KOPT-K1 (cell line): ENCODE data around the gene GXYLT2.
"Not testable (repeated sequence)": the region's sequence is repeated elsewhere in the genome, so short reads cannot be mapped to it uniquely, and the experiment has no call there.

Source experiments
- H3K27ac ChIP-seq: fragments of 200-600 bp; sonication (generic); 2 replicates; pipeline ENCODE4 v1.5.1; 2016; ENCODE audit warnings: antibody characterized with exemption, mild to moderate bottlenecking, low read depth, low read length; ENCODE audit not compliant: poor library complexity, severe bottlenecking
- H3K36me3 ChIP-seq: fragments of 200-600 bp; sonication (generic); 2 replicates; pipeline ENCODE4 v1.5.1; 2017; ENCODE audit warnings: antibody characterized with exemption, mild to moderate bottlenecking, low read length, moderate library complexity; ENCODE audit not compliant: insufficient read depth
- H3K9me3 ChIP-seq: fragments of 200-600 bp; sonication (generic); 2 replicates; pipeline ENCODE4 v1.5.1; 2017; ENCODE audit warnings: antibody characterized with exemption, low read length, mild to moderate bottlenecking; ENCODE audit not compliant: insufficient read depth, poor library complexity, severe bottlenecking

The GXYLT2 gene

DNA sequence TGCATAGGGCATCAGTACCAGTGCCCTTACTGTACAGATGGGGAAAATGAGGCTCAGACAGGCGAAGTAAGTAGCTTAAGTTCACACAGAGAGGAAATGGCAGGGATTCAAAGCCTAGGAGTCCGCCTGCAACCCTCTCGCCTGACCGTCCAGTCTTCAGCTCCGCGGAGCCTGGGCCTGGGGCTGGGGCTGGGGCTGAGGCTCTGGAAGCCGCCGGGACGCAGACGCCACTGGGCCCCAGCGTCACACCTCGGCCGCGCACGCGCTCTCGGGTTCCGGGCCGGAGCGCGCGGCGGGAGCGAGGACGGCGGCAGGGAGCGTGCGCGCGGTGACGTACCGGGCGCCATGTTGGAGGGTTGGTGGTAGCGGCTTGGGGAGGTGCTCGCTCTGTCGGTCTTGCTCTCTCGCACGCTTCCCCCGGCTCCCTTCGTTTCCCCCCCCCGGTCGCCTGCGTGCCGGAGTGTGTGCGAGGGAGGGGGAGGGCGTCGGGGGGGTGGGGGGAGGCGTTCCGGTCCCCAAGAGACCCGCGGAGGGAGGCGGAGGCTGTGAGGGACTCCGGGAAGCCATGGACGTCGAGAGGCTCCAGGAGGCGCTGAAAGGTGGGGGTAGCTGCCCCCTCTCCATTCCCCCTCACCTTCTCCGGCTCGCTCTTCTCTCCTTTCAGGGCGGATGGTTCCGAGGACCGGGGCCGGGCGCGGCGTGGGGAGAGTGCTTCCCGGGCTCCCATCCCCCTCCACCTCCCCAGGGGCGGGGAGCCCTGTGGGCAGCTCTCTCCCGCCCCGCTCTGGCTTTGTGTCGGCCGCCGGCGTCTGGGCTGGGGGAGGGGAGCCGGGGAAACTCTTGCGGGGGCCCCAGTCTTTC, 108.9 kb downstream of the GXYLT2 start, which contains the start of gene PPP4R2:
Gene PPP4R2, plus strand, starts transcription at position 339 of the 861 bp plus-strand sequence. Its CDS starts 227 bp downstream, at position 566.
- Histone ChIP-seq H3K27ac (peak within 1 kb of the TSS; percentile 98), H3K9me3 (no peaks in the 10 kb centered on the region), H3K36me3 (peaks cover 35% of the 10 kb centered on the region)

GRCh38 chr3:72997421-72997961, 109.6 kb downstream of the GXYLT2 start:
- Histone ChIP-seq H3K27ac (peak overlapping the region; percentile 98), H3K36me3 (peaks cover 43% of the 10 kb centered on the region), H3K9me3 (no peaks in the 10 kb centered on the region)

GRCh38 chr3:72998466-72998865, 110.6 kb downstream of the GXYLT2 start:
- Histone ChIP-seq H3K9me3 (no peaks in the 10 kb centered on the region), H3K36me3 (peaks cover 53% of the 10 kb centered on the region), H3K27ac (peak overlapping the region; percentile 98)

DNA sequence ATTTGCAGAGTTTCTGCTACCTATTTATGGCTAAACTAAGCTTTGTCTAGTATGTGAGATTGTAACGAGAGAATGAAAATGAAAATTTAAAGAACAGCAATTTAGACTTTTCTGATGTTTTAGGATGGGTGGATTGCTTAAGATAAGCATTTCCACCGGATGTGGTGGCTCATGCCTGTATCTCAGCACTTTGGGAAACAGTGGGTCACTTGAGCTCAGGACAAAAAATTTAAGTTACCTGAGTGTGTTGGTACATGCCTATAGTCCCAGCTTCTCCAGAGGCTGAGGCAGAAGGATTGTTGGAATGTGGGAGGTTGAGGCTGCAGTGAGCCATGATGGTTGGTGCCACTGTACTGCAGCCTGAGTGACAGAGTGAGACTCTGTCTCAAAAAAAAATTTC, 112.1 kb downstream of the GXYLT2 start:
- H3K36me3 ChIP-seq, result peaks cover 68% of the 10 kb centered on the region
- H3K9me3 ChIP-seq, result no peaks in the 10 kb centered on the region
- peak overlapping the region; percentile 98 for H3K27ac ChIP-seq

- H3K36me3 ChIP-seq, result peaks cover 98% of the 10 kb centered on the region
- H3K9me3 ChIP-seq, H3K27ac ChIP-seq: not testable (repeated sequence)
Observed at GRCh38 chr3:73003050-73003449, 115.2 kb downstream of the GXYLT2 start.

GRCh38 chr3:73004316-73004715, 116.5 kb downstream of the GXYLT2 start:
- Histone ChIP-seq H3K9me3 (no peaks in the 10 kb centered on the region), H3K27ac (no peak overlapping the region), H3K36me3 (peaks cover 99% of the 10 kb centered on the region)

DNA sequence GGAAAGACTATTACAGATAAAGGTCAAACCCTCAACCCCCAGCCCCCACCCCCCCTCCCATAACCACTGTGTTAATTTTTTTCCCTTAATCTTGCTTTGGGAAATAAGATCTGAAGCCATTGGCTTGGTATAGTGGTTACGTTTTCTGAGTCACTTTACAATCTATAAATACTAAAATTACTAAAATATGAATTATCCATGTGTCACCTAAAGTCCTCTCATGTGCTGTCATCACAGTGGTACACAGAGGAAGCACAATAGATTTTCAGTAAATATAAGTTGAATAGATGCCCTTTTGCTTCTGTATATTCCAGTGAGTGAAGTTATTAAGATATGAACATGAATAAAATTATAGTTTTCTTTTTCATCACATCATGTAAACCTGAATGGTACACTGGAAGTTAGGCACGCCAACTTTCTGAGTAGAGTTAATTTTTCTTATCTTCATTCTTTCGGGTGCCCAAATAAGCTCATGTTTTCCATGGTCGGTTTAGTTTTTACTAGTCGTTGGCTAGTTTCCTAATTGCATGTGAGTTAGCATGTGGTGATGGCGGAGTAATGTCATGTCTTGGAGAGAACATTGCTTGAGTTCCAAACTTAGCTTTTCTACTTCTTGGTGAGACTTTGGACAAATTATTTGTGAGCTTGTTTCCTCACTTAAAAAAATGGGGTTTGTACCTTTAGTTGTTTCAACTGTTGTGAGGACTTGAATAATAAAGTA, 120.3 kb downstream of the GXYLT2 start:
- Histone ChIP-seq H3K27ac (no peak overlapping the region), H3K9me3 (no peaks in the 10 kb centered on the region), H3K36me3 (peaks cover 98% of the 10 kb centered on the region)

- H3K27ac ChIP-seq, result no peak overlapping the region
- H3K9me3 ChIP-seq, result no peaks in the 10 kb centered on the region
- H3K36me3 ChIP-seq, result peaks cover 97% of the 10 kb centered on the region
Observed at GRCh38 chr3:73009008-73009407, 121.2 kb downstream of the GXYLT2 start.

GRCh38 chr3:73009750-73010149, 121.9 kb downstream of the GXYLT2 start:
- Histone ChIP-seq H3K9me3 (no peaks in the 10 kb centered on the region), H3K27ac (no peak overlapping the region), H3K36me3 (peaks cover 97% of the 10 kb centered on the region)

DNA sequence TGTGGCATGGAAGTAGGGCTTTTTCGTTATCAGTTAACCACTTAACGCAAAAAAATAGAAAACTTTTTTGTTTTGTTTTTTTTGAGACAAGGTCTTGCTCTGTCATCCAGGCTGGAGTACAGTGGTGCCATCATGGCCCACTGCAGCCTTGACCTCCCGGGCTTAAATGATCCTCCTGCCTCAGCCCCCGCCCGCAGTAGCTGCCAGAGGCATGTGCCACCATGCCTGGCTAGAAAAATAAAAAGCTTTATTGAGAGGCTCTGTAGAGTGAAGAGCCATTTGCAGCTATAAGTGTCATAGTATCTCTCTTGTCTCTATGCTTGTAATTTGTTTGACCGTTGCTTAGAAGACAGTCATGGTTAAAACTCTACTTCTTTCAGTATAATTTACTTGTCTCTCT, 122.3 kb downstream of the GXYLT2 start:
- Histone ChIP-seq H3K36me3 (peaks cover 97% of the 10 kb centered on the region), H3K27ac (no peak overlapping the region), H3K9me3 (no peaks in the 10 kb centered on the region)

GRCh38 chr3:73018298-73018697, 130.5 kb downstream of the GXYLT2 start:
- Histone ChIP-seq H3K27ac (no peak overlapping the region), H3K9me3 (no peaks in the 10 kb centered on the region), H3K36me3 (peaks cover 81% of the 10 kb centered on the region)

DNA sequence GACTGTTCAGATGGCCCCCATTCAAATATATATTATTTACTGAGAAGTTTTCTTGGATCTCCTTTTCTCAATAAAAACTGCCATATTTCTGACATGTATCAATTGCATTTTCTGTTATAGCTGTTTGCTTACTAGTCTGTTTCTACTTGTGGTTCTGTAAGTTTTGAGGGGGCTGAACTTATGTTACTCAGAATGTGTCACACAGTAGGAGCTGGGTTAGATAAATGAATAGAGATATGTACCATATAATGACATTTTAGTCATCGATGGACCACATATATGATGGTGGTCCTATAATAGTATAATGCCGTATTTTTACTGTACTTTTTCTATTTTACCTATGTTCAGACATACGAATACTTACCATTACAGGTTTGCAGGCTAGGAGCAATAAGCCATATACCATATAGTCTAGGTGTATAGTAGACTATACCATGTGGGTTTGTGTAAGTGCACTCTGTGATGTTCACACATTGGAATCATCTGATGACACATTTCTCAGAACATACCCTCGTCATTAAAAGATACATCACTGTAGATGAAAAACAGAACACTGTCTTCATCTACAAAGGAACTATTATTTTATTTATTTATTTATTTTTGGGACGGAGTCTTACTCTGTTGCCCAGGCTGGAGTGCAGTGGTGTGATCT, 131.1 kb downstream of the GXYLT2 start:
- H3K36me3 ChIP-seq, result peaks cover 75% of the 10 kb centered on the region

GRCh38 chr3:73021301-73021835, 133.5 kb downstream of the GXYLT2 start:
- H3K9me3 ChIP-seq, result no peaks in the 10 kb centered on the region

More for the DNA sequence above, 131.1 kb downstream of the GXYLT2 start:
- Histone ChIP-seq H3K27ac (no peak overlapping the region), H3K9me3 (no peaks in the 10 kb centered on the region)

DNA sequence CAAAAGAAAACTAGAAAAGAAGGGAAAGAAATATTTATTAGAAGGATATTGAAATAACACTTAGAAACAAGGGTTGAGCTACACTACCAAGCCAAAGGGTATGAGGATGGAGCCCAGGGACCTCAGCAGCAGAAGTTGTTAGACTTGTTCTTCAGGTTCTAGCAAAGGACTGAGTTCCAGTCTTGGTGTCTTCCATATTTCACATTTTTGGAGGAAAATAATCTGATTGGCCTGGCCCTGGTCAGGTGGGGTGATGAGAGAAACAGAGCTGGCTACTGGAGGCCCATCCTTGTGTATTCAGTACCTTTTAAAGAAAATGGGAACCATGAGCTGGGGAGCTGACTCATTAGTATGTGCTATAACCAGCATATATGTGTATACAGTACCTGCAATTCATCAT, 137.0 kb downstream of the GXYLT2 start:
- Histone ChIP-seq H3K27ac (no peak overlapping the region), H3K9me3 (no peaks in the 10 kb centered on the region), H3K36me3 (peaks cover 59% of the 10 kb centered on the region)

More at GRCh38 chr3:73021301-73021835, 133.5 kb downstream of the GXYLT2 start:
- peaks cover 62% of the 10 kb centered on the region for H3K36me3 ChIP-seq
- no peak overlapping the region for H3K27ac ChIP-seq
